Parathyroid adenoma (tissue), 2 donors: ENCODE results near the gene RGPD8.
A peak's percentile ranks its signal among the peaks of the same experiment; 100 is the strongest.
"Not testable (repeated sequence)": the region's sequence is repeated elsewhere in the genome, so short reads cannot be mapped to it uniquely, and the experiment has no call there.

Source experiments
- H2AFZ ChIP-seq: fragments of 300-600 bp; sonication (generic); one replicate; pipeline ENCODE4 v1.7.0; 2017; ENCODE audit warnings: antibody characterized with exemption, mild to moderate bottlenecking
- H3K27ac ChIP-seq: fragments of 300-600 bp; sonication (generic); one replicate; pipeline ENCODE4 v1.7.0; 2017
- H3K27me3 ChIP-seq: fragments of 300-600 bp; sonication (generic); one replicate; pipeline ENCODE4 v1.7.0; 2017; ENCODE audit warnings: low read length; ENCODE audit not compliant: control insufficient read depth, insufficient read depth
- H3K36me3 ChIP-seq: fragments of 300-600 bp; sonication (generic); one replicate; pipeline ENCODE4 v1.7.0; 2017; ENCODE audit warnings: low read length; ENCODE audit not compliant: control insufficient read depth, insufficient read depth
- H3K4me1 ChIP-seq: fragments of 300-600 bp; sonication (generic); one replicate; pipeline ENCODE4 v1.7.0; 2017; ENCODE audit warnings: control low read depth
- H3K4me2 ChIP-seq: fragments of 300-600 bp; sonication (generic); one replicate; pipeline ENCODE4 v1.7.0; 2017; ENCODE audit warnings: low read length
- H3K4me3 ChIP-seq: fragments of 300-600 bp; sonication (generic); one replicate; pipeline ENCODE4 v1.7.0; 2017; ENCODE audit warnings: low read depth, low read length
- H3K79me2 ChIP-seq: fragments of 300-600 bp; sonication (generic); one replicate; pipeline ENCODE4 v1.7.0; 2017; ENCODE audit warnings: control low read depth
- H3K9ac ChIP-seq: fragments of 300-600 bp; sonication (generic); one replicate; pipeline ENCODE4 v1.7.0; 2017; ENCODE audit warnings: mild to moderate bottlenecking
- H3K9me3 ChIP-seq: fragments of 300-600 bp; sonication (generic); one replicate; pipeline ENCODE4 v1.7.0; 2017; ENCODE audit warnings: low read length; ENCODE audit not compliant: control insufficient read depth
- CTCF ChIP-seq: fragments of 300-600 bp; sonication (generic); IDR thresholded peaks from one replicate; pipeline ENCODE4 v1.7.0; 2017; ENCODE audit warnings: antibody characterized with exemption, mild to moderate bottlenecking
- donor health status: primary hyperparathyroidism.

Gene RGPD8

GRCh38 chr2:112433480-112433879 lies at the start of gene RGPD8:
RGPD8 (minus strand) TSS chr2:112433645; CDS start chr2:112433453, 192 bp downstream.
- not testable (repeated sequence) for H3K4me1 ChIP-seq, H3K79me2 ChIP-seq, H3K9me3 ChIP-seq, H3K36me3 ChIP-seq, H3K27me3 ChIP-seq
- peak within 1 kb of the TSS; percentile 77 for H2AFZ ChIP-seq
- H3K4me2 ChIP-seq = peak within 1 kb of the TSS; percentile 53
- peak; percentile 55 for TF ChIP-seq CTCF
- peak within 1 kb of the TSS; percentile 39 for H3K27ac ChIP-seq
- peak within 1 kb of the TSS; percentile 49 for H3K4me3 ChIP-seq
- H3K9ac ChIP-seq = peak within 1 kb of the TSS; percentile 11

- Histone ChIP-seq H3K4me1 (peaks cover 5% of the 10 kb centered on the region), H3K79me2 (peaks cover 18% of the 10 kb centered on the region), H3K27ac (no peak overlapping the region), H3K4me2 (peak overlapping the region; percentile 89), H3K9me3 (no peaks in the 10 kb centered on the region), H3K36me3 (no peaks in the 10 kb centered on the region), H3K9ac (no peak overlapping the region), H3K27me3 (no peaks in the 10 kb centered on the region), H2AFZ (peak overlapping the region; percentile 95), H3K4me3 (peak overlapping the region; percentile 64)
- TF ChIP-seq CTCF = no peak
Observed at GRCh38 chr2:112483042-112483473, 49.6 kb upstream of the RGPD8 start.

GRCh38 chr2:112482309-112483041 lies 49.0 kb upstream of the RGPD8 start:
- Histone ChIP-seq H3K27ac (peak overlapping the region; percentile 52), H3K4me1 (peaks cover 5% of the 10 kb centered on the region), H3K9ac (no peak overlapping the region), H3K79me2 (peaks cover 14% of the 10 kb centered on the region), H3K4me3 (peak overlapping the region; percentile 64), H3K4me2 (peak overlapping the region; percentile 89), H3K27me3 (no peaks in the 10 kb centered on the region), H2AFZ (peak overlapping the region; percentile 95), H3K9me3 (no peaks in the 10 kb centered on the region), H3K36me3 (no peaks in the 10 kb centered on the region)
- TF ChIP-seq CTCF = no peak

- H3K9me3 ChIP-seq = no peaks in the 10 kb centered on the region
- no peaks in the 10 kb centered on the region for H3K27me3 ChIP-seq
- peak within 1 kb of the TSS; percentile 70 for H3K4me3 ChIP-seq
- H3K4me2 ChIP-seq = peak within 1 kb of the TSS; percentile 89
- peak within 1 kb of the TSS; percentile 95 for H2AFZ ChIP-seq
- peaks cover 9% of the 10 kb centered on the region for H3K79me2 ChIP-seq
- H3K9ac ChIP-seq = peak within 1 kb of the TSS; percentile 24
- H3K27ac ChIP-seq = peak within 1 kb of the TSS; percentile 63
- peaks cover 5% of the 10 kb centered on the region for H3K4me1 ChIP-seq
- no peaks in the 10 kb centered on the region for H3K36me3 ChIP-seq
- TF ChIP-seq CTCF = no peak
Observed at GRCh38 chr2:112481528-112482233, 48.2 kb upstream of the RGPD8 start, which contains the start of gene TTL. TTL (plus strand) TSS chr2:112482156; CDS start chr2:112482345, 189 bp downstream.
